ENCODE data around the gene NFIC.
A peak's percentile ranks its signal among the peaks of the same experiment; 100 is the strongest.
"Not testable (repeated sequence)": the region's sequence is repeated elsewhere in the genome, so short reads cannot be mapped to it uniquely, and the experiment has no call there.

The NFIC gene

GRCh38 chr19:3496392-3497273, 130.2 kb downstream of the NFIC start:
- no peak for DNase-seq

GRCh38 chr19:3497757-3498520, 131.6 kb downstream of the NFIC start:
- no peak for DNase-seq

- DNase-seq, result no peak
These were observed 133.5 kb downstream of the NFIC start for GRCh38 chr19:3499738-3500428.

GRCh38 chr19:3500429-3501101, 134.2 kb downstream of the NFIC start, which contains the start of gene DOHH:
Gene DOHH (minus strand): TSS chr19:3500674. CDS start chr19:3496814, 3,860 bp downstream.
- peak; percentile 87 for DNase-seq

GRCh38 chr19:3501780-3502179, 135.4 kb downstream of the NFIC start:
- DNase-seq, result no peak

- no peak for DNase-seq
These were observed 136.7 kb downstream of the NFIC start for GRCh38 chr19:3503036-3503572.

GRCh38 chr19:3504735-3505134, 138.4 kb downstream of the NFIC start:
- no peak for DNase-seq

- DNase-seq, result peak; percentile 91
These were observed 139.4 kb downstream of the NFIC start, which contains the start of gene FZR1 for GRCh38 chr19:3505598-3506383. Gene FZR1 (plus strand): TSS chr19:3506311. CDS start chr19:3522990, 16,679 bp downstream.

GRCh38 chr19:3506384-3507340, 140.3 kb downstream of the NFIC start:
- no peak for DNase-seq

- DNase-seq, result no peak
These were observed 141.2 kb downstream of the NFIC start for GRCh38 chr19:3507371-3508120.

GRCh38 chr19:3508121-3508661, 141.8 kb downstream of the NFIC start:
- DNase-seq, result not testable (repeated sequence)

- DNase-seq, result no peak
These were observed 142.6 kb downstream of the NFIC start for GRCh38 chr19:3508771-3509535.

- DNase-seq, result no peak
These were observed 143.2 kb downstream of the NFIC start for GRCh38 chr19:3509566-3509989.

- DNase-seq, result no peak
These were observed 144.3 kb downstream of the NFIC start for GRCh38 chr19:3510727-3511126.

- DNase-seq, result no peak
These were observed 145.3 kb downstream of the NFIC start for GRCh38 chr19:3511506-3512251.

GRCh38 chr19:3512562-3513228, 146.3 kb downstream of the NFIC start:
- no peak for DNase-seq

Data from GF-D8 (cell line).